SK-N-SH treated with all-trans-retinoic acid at 6 μM for 48 hours (cell line): ENCODE measurements around the gene NR1H3.

ENCODE experiments used
- ATAC-seq: fragments of 200-7000 bp; cut with Tn5 transposase; 3 replicates; pipeline ENCODE4 v1.9.1; 2020; ENCODE audit warnings: mild to moderate bottlenecking, moderate library complexity
- ARNTL ChIP-seq: fragments of 450-650 bp; formaldehyde crosslinking; IDR thresholded peaks from 2 replicates; pipeline ENCODE4 v1.5.0; 2020; ENCODE audit warnings: low read depth, mild to moderate bottlenecking, moderate library complexity, borderline replicate concordance
- CSDC2 ChIP-seq: fragments of 250-450 bp; sonication (Bioruptor Pico); IDR thresholded peaks from 2 replicates; pipeline ENCODE4 v1.5.0; 2020; ENCODE audit warnings: mild to moderate bottlenecking, moderate library complexity
- ESRRG ChIP-seq: fragments of 250-450 bp; sonication (Bioruptor Pico); IDR thresholded peaks from 2 replicates; pipeline ENCODE4 v1.6.1; 2021; ENCODE audit warnings: mild to moderate bottlenecking
- GLIS3 ChIP-seq: fragments of 250-450 bp; sonication (Bioruptor Pico); IDR thresholded peaks from 2 replicates; pipeline ENCODE4 v1.5.0; 2020; ENCODE audit warnings: mild to moderate bottlenecking, moderate library complexity
- ISL1 ChIP-seq: fragments of 250-450 bp; sonication (Bioruptor Pico); IDR thresholded peaks from 2 replicates; pipeline ENCODE4 v2.1.2; 2022; ENCODE audit warnings: mild to moderate bottlenecking, moderate library complexity
- OSR1 ChIP-seq: fragments of 250-450 bp; sonication (Bioruptor Pico); IDR thresholded peaks from 2 replicates; pipeline ENCODE4 v1.8.0; 2022; ENCODE audit warnings: moderate library complexity, mild to moderate bottlenecking, inconsistent platforms
- PPARA ChIP-seq: fragments of 250-450 bp; sonication (Bioruptor Pico); IDR thresholded peaks from 2 replicates; pipeline ENCODE4 v1.5.0; 2020; ENCODE audit warnings: mild to moderate bottlenecking, borderline replicate concordance
- RARB ChIP-seq: fragments of 250-450 bp; sonication (Bioruptor Pico); IDR thresholded peaks from 2 replicates; pipeline ENCODE4 v1.8.0; 2021; ENCODE audit warnings: mild to moderate bottlenecking, moderate library complexity
- SNAI2 ChIP-seq: fragments of 250-450 bp; sonication (Bioruptor Pico); IDR thresholded peaks from 2 replicates; pipeline ENCODE4 v1.5.0; 2020; ENCODE audit warnings: mild to moderate bottlenecking, moderate library complexity
- TCF4 ChIP-seq: fragments of 250-450 bp; sonication (Bioruptor Pico); IDR thresholded peaks from 2 replicates; pipeline ENCODE4 v1.8.0; 2021; ENCODE audit warnings: mild to moderate bottlenecking, moderate library complexity, borderline replicate concordance
- ZC3H10 ChIP-seq: fragments of 250-450 bp; sonication (Bioruptor Pico); IDR thresholded peaks from 2 replicates; pipeline ENCODE4 v1.5.1; 2021; ENCODE audit warnings: mild to moderate bottlenecking, moderate library complexity
- ZFP3 ChIP-seq: fragments of 250-450 bp; sonication (Bioruptor Pico); IDR thresholded peaks from 2 replicates; pipeline ENCODE4 v1.5.0; 2020; ENCODE audit warnings: mild to moderate bottlenecking, moderate library complexity
- ZFP30 ChIP-seq: fragments of 450-650 bp; formaldehyde crosslinking; IDR thresholded peaks from 2 replicates; pipeline ENCODE4 v1.5.0; 2022; ENCODE audit warnings: mild to moderate bottlenecking, moderate library complexity
- ZNF565 ChIP-seq: fragments of 450-650 bp; formaldehyde crosslinking; conservative IDR thresholded peaks from 2 replicates; pipeline ENCODE4 v1.5.0; 2020; ENCODE audit warnings: low read depth, mild to moderate bottlenecking, moderate library complexity
- ZNF70 ChIP-seq: fragments of 450-650 bp; formaldehyde crosslinking; IDR thresholded peaks from 2 replicates; pipeline ENCODE4 v1.5.0; 2020; ENCODE audit warnings: mild to moderate bottlenecking, moderate library complexity
- ZNF8 ChIP-seq: fragments of 450-650 bp; formaldehyde crosslinking; IDR thresholded peaks from 2 replicates; pipeline ENCODE4 v1.5.0; 2020; ENCODE audit warnings: mild to moderate bottlenecking, moderate library complexity
- TF ChIP-seq, protein P1 (sequence below): fragments of 250-450 bp; sonication (Bioruptor Pico); IDR thresholded peaks from 2 replicates; pipeline ENCODE4 v1.8.0; 2020; ENCODE audit warnings: mild to moderate bottlenecking, moderate library complexity, borderline replicate concordance
- TF ChIP-seq, protein P2 (sequence below): fragments of 250-450 bp; sonication (Bioruptor Pico); IDR thresholded peaks from 2 replicates; pipeline ENCODE4 v1.8.0; 2021; ENCODE audit warnings: low read depth, mild to moderate bottlenecking, moderate library complexity, borderline replicate concordance
- TF ChIP-seq, protein P3 (sequence below): fragments of 250-450 bp; sonication (Bioruptor Pico); IDR thresholded peaks from 2 replicates; pipeline ENCODE4 v1.5.0; 2020; ENCODE audit warnings: mild to moderate bottlenecking, moderate library complexity
- TF ChIP-seq, protein P4 (sequence below): fragments of 250-450 bp; sonication (Bioruptor Pico); IDR thresholded peaks from 2 replicates; pipeline ENCODE4 v1.5.1; 2020; ENCODE audit warnings: low read depth, mild to moderate bottlenecking, moderate library complexity
- TF ChIP-seq, protein P5 (sequence below): fragments of 250-450 bp; sonication (Bioruptor Pico); IDR thresholded peaks from 2 replicates; pipeline ENCODE4 v1.5.1; 2021; ENCODE audit warnings: mild to moderate bottlenecking, moderate library complexity

The NR1H3 gene

DNA sequence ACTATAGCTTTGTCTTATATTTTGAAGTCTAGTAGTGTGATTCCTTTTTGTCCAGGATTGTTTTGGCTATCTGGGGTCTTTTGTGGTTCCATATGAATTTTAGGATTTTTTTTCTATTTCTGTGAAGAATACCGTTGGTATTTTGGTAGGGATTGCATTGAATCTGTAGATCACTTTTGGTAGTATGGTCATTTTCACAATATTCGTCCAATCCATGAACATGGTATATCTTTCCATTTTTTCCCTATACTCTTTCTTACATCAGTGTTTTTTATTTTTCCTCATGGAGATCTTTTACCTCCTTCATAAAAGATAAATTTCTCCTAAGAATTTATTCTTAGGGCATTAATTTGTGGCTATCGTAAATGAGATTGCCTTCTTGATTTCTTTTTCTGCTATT is 41.3 kb downstream of the NR1H3 start:
- ATAC-seq: no peak
- TF ChIP-seq SNAI2 (CRISPR knock-in tag) (no peak), TCF4 (CRISPR knock-in tag) (no peak), GLIS3 (CRISPR knock-in tag) (no peak), ZNF565 (CRISPR knock-in tag) (no peak), ESRRG (CRISPR knock-in tag) (no peak)

DNA sequence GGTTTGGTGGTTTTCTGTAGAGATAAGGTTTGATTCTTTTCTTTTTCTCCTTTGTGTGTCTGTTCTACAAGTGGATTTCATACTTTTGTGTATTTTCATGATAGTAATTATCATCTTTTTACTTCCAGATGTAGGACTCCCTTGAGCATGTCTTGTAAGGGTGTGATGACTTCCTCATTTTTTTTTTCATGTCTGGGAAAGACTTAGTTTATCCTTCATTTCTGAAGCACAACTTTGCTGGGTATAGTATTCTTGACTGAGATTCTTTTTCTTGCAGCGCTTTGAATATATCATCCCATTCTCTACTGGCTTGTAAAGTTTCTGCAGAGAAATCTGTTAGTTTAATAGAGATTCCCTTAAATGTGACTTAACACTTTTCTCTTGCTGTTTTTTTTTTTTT is 45.1 kb downstream of the NR1H3 start:
- TF ChIP-seq GLIS3 (CRISPR knock-in tag) (no peak), ZFP30 (no peak), ZFP3 (CRISPR knock-in tag) (no peak), PPARA (CRISPR knock-in tag) (no peak), ESRRG (CRISPR knock-in tag) (no peak), OSR1 (no peak), ZNF565 (CRISPR knock-in tag) (no peak), ZNF8 (CRISPR knock-in tag) (no peak), CSDC2 (CRISPR knock-in tag) (no peak), ZC3H10 (no peak), ARNTL (CRISPR knock-in tag) (no peak), ISL1 (no peak), TCF4 (CRISPR knock-in tag) (no peak)
- TF ChIP-seq, protein P1, sequence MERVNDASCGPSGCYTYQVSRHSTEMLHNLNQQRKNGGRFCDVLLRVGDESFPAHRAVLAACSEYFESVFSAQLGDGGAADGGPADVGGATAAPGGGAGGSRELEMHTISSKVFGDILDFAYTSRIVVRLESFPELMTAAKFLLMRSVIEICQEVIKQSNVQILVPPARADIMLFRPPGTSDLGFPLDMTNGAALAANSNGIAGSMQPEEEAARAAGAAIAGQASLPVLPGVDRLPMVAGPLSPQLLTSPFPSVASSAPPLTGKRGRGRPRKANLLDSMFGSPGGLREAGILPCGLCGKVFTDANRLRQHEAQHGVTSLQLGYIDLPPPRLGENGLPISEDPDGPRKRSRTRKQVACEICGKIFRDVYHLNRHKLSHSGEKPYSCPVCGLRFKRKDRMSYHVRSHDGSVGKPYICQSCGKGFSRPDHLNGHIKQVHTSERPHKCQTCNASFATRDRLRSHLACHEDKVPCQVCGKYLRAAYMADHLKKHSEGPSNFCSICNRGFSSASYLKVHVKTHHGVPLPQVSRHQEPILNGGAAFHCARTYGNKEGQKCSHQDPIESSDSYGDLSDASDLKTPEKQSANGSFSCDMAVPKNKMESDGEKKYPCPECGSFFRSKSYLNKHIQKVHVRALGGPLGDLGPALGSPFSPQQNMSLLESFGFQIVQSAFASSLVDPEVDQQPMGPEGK (CRISPR knock-in tag): no peak
- TF ChIP-seq, protein P2, sequence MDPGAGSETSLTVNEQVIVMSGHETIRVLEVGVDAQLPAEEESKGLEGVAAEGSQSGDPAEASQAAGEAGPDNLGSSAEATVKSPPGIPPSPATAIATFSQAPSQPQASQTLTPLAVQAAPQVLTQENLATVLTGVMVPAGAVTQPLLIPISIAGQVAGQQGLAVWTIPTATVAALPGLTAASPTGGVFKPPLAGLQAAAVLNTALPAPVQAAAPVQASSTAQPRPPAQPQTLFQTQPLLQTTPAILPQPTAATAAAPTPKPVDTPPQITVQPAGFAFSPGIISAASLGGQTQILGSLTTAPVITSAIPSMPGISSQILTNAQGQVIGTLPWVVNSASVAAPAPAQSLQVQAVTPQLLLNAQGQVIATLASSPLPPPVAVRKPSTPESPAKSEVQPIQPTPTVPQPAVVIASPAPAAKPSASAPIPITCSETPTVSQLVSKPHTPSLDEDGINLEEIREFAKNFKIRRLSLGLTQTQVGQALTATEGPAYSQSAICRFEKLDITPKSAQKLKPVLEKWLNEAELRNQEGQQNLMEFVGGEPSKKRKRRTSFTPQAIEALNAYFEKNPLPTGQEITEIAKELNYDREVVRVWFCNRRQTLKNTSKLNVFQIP (CRISPR knock-in tag): no peak
- TF ChIP-seq, protein P3, sequence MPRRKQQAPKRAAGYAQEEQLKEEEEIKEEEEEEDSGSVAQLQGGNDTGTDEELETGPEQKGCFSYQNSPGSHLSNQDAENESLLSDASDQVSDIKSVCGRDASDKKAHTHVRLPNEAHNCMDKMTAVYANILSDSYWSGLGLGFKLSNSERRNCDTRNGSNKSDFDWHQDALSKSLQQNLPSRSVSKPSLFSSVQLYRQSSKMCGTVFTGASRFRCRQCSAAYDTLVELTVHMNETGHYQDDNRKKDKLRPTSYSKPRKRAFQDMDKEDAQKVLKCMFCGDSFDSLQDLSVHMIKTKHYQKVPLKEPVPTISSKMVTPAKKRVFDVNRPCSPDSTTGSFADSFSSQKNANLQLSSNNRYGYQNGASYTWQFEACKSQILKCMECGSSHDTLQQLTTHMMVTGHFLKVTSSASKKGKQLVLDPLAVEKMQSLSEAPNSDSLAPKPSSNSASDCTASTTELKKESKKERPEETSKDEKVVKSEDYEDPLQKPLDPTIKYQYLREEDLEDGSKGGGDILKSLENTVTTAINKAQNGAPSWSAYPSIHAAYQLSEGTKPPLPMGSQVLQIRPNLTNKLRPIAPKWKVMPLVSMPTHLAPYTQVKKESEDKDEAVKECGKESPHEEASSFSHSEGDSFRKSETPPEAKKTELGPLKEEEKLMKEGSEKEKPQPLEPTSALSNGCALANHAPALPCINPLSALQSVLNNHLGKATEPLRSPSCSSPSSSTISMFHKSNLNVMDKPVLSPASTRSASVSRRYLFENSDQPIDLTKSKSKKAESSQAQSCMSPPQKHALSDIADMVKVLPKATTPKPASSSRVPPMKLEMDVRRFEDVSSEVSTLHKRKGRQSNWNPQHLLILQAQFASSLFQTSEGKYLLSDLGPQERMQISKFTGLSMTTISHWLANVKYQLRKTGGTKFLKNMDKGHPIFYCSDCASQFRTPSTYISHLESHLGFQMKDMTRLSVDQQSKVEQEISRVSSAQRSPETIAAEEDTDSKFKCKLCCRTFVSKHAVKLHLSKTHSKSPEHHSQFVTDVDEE: no peak
- ATAC-seq: no peak

DNA sequence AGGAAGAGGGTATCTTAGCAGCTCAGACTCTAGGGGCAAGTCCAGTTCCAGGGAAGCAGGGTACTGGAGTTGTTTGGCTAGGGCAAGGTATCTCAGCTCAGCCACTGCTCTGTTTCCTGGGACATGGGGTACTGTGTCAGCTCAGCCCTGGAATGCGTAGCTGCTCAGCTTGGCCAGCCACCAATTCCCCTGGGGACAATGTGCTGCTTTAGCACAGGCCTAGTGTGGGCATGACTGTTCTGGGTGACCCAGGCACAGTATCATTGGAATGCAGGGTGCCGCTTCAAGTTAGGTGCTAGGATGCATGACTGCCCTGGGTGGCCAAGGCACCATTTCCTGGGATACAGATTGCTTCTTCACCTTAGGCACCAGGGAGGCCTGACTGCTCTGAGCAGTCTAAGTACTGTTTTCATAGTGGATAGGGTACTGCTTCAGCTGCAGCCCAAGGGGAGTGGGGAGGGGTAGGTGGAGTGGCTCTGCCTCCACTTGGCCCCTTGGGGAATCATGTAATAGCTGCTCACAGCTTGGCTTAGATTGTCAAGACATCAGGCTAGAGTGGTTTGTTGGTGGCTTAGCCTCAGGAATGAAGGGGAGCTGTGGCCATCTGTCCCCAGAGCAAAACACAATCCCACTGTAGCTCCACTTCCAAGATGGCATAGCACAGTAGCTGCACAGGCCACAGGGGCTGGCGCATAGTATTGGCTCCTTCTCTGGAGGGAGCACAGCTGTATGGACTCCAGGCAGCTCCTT is 48.1 kb downstream of the NR1H3 start:
- ATAC-seq: no peak; the same call in 2 of the 3 replicates
- TF ChIP-seq, protein P1 (CRISPR knock-in tag): no peak
- TF ChIP-seq, protein P4, sequence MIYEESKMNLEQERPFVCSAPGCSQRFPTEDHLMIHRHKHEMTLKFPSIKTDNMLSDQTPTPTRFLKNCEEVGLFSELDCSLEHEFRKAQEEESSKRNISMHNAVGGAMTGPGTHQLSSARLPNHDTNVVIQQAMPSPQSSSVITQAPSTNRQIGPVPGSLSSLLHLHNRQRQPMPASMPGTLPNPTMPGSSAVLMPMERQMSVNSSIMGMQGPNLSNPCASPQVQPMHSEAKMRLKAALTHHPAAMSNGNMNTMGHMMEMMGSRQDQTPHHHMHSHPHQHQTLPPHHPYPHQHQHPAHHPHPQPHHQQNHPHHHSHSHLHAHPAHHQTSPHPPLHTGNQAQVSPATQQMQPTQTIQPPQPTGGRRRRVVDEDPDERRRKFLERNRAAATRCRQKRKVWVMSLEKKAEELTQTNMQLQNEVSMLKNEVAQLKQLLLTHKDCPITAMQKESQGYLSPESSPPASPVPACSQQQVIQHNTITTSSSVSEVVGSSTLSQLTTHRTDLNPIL (CRISPR knock-in tag): no peak
- TF ChIP-seq CSDC2 (CRISPR knock-in tag) (no peak), ARNTL (CRISPR knock-in tag) (no peak), SNAI2 (CRISPR knock-in tag) (no peak), ZNF565 (CRISPR knock-in tag) (no peak), ZC3H10 (no peak), RARB (no peak), GLIS3 (CRISPR knock-in tag) (no peak), PPARA (CRISPR knock-in tag) (no peak), ZFP30 (no peak), OSR1 (no peak), TCF4 (CRISPR knock-in tag) (no peak), ISL1 (no peak), ZNF70 (CRISPR knock-in tag) (no peak)
- TF ChIP-seq, protein P5, sequence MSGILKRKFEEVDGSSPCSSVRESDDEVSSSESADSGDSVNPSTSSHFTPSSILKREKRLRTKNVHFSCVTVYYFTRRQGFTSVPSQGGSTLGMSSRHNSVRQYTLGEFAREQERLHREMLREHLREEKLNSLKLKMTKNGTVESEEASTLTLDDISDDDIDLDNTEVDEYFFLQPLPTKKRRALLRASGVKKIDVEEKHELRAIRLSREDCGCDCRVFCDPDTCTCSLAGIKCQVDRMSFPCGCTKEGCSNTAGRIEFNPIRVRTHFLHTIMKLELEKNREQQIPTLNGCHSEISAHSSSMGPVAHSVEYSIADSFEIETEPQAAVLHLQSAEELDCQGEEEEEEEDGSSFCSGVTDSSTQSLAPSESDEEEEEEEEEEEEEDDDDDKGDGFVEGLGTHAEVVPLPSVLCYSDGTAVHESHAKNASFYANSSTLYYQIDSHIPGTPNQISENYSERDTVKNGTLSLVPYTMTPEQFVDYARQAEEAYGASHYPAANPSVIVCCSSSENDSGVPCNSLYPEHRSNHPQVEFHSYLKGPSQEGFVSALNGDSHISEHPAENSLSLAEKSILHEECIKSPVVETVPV (CRISPR knock-in tag): no peak
- TF ChIP-seq, protein P2 (CRISPR knock-in tag): no peak
